ENCODE data around the gene DNAH17.

Gene DNAH17

DNA sequence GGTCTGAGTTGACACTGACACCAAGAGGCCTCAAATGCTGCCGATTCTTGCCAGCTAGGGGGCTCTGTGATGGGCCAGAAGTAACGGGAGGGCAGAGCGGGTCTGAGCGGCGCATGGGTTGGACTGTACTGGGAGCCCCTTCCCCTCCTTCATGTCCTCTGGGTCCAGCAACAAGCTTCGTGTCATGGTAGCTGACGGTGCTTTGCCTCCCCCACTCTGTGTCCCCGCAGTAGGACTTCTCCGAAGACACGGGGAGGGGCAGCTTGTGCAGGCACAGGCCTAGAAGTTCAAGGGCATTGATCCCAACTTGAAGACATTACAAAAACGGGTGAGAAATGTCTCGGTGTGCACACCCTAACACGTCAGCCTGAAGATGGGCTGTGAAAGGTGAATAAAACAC is 39.8 kb upstream of the DNAH17 start:
- no peak for DNase-seq
- Histone ChIP-seq H3K4me3 (ENCODE audit: low read depth, low read length) (no peak overlapping the region), H3K4me1 (no peaks in the 10 kb centered on the region), H3K9me3 (no peaks in the 10 kb centered on the region), H3K27me3 (no peaks in the 10 kb centered on the region), H3K36me3 (no peaks in the 10 kb centered on the region)
- TF ChIP-seq, protein P1, sequence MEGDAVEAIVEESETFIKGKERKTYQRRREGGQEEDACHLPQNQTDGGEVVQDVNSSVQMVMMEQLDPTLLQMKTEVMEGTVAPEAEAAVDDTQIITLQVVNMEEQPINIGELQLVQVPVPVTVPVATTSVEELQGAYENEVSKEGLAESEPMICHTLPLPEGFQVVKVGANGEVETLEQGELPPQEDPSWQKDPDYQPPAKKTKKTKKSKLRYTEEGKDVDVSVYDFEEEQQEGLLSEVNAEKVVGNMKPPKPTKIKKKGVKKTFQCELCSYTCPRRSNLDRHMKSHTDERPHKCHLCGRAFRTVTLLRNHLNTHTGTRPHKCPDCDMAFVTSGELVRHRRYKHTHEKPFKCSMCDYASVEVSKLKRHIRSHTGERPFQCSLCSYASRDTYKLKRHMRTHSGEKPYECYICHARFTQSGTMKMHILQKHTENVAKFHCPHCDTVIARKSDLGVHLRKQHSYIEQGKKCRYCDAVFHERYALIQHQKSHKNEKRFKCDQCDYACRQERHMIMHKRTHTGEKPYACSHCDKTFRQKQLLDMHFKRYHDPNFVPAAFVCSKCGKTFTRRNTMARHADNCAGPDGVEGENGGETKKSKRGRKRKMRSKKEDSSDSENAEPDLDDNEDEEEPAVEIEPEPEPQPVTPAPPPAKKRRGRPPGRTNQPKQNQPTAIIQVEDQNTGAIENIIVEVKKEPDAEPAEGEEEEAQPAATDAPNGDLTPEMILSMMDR (IDR thresholded peaks at IDR 0.05; ENCODE audit: low read depth, low read length) = no peak

- Histone ChIP-seq H3K9me3 (no peaks in the 10 kb centered on the region), H3K36me3 (no peaks in the 10 kb centered on the region), H3K4me3 (ENCODE audit: low read depth, low read length) (no peak overlapping the region), H3K27me3 (no peaks in the 10 kb centered on the region), H3K4me1 (no peaks in the 10 kb centered on the region)
- TF ChIP-seq, protein P1 (IDR thresholded peaks at IDR 0.05; ENCODE audit: low read depth, low read length) = no peak
- DNase-seq = no peak
Observed at GRCh38 chr17:78615631-78616030, 38.4 kb upstream of the DNAH17 start.

GRCh38 chr17:78613416-78613815 is 36.2 kb upstream of the DNAH17 start:
- H3K4me1 ChIP-seq = no peaks in the 10 kb centered on the region
- no peaks in the 10 kb centered on the region for H3K9me3 ChIP-seq
- H3K36me3 ChIP-seq = no peaks in the 10 kb centered on the region
- no peaks in the 10 kb centered on the region for H3K27me3 ChIP-seq
- TF ChIP-seq, protein P1 (IDR thresholded peaks at IDR 0.05; ENCODE audit: low read depth, low read length) = no peak
- no peak overlapping the region for H3K4me3 ChIP-seq (ENCODE audit: low read depth, low read length)
- DNase-seq = no peak

- Histone ChIP-seq H3K27me3 (no peaks in the 10 kb centered on the region), H3K4me1 (no peaks in the 10 kb centered on the region), H3K36me3 (no peaks in the 10 kb centered on the region), H3K9me3 (no peaks in the 10 kb centered on the region), H3K4me3 (ENCODE audit: low read depth, low read length) (no peak overlapping the region)
- TF ChIP-seq, protein P1 (IDR thresholded peaks at IDR 0.05; ENCODE audit: low read depth, low read length) = no peak
- no peak for DNase-seq
Observed at GRCh38 chr17:78611607-78612006, 34.4 kb upstream of the DNAH17 start.

GRCh38 chr17:78610951-78611511 is 33.8 kb upstream of the DNAH17 start:
- TF ChIP-seq, protein P1 (IDR thresholded peaks at IDR 0.05; ENCODE audit: low read depth, low read length) = no peak
- H3K27me3 ChIP-seq = no peaks in the 10 kb centered on the region

GRCh38 chr17:78609191-78609641 is 32.0 kb upstream of the DNAH17 start:
- TF ChIP-seq, protein P1 (IDR thresholded peaks at IDR 0.05; ENCODE audit: low read depth, low read length) = no peak
- no peaks in the 10 kb centered on the region for H3K9me3 ChIP-seq
- H3K4me3 ChIP-seq (ENCODE audit: low read depth, low read length) = no peak overlapping the region
- DNase-seq = no peak
- H3K36me3 ChIP-seq = no peaks in the 10 kb centered on the region
- H3K27me3 ChIP-seq = no peaks in the 10 kb centered on the region
- H3K4me1 ChIP-seq = no peaks in the 10 kb centered on the region

More at GRCh38 chr17:78610951-78611511, 33.8 kb upstream of the DNAH17 start:
- Histone ChIP-seq H3K36me3 (no peaks in the 10 kb centered on the region), H3K9me3 (no peaks in the 10 kb centered on the region), H3K4me3 (ENCODE audit: low read depth, low read length) (no peak overlapping the region), H3K4me1 (no peaks in the 10 kb centered on the region)
- DNase-seq = no peak
